RWPE2 (cell line): Measurements from ENCODE around the gene TENT5A.

Source experiments
- ATAC-seq: fragments of 200-7000 bp; cut with Tn5 transposase; 3 replicates; pipeline ENCODE4 v1.9.1; 2021; ENCODE audit warnings: low read depth
- DNase-seq: peaks from one replicate; pipeline ENCODE4 v3.0.0-alpha.2; 2020; ENCODE audit warnings: low spot score
- H3K27ac ChIP-seq: fragments of 450-650 bp; 2 replicates; pipeline ENCODE4 v1.5.1; 2017; ENCODE audit warnings: mild to moderate bottlenecking; ENCODE audit not compliant: poor library complexity, severe bottlenecking
- H3K27me3 ChIP-seq: fragments of 250-450 bp; sonication (Bioruptor Pico); 2 replicates; pipeline ENCODE4 v1.5.1; 2021; ENCODE audit warnings: mild to moderate bottlenecking, moderate library complexity; ENCODE audit not compliant: insufficient read depth, poor library complexity, severe bottlenecking
- H3K36me3 ChIP-seq: fragments of 250-450 bp; sonication (Bioruptor Pico); 2 replicates; pipeline ENCODE4 v1.5.1; 2020; ENCODE audit warnings: low read depth, mild to moderate bottlenecking, moderate library complexity
- H3K4me1 ChIP-seq: fragments of 250-450 bp; sonication (Bioruptor Pico); 2 replicates; pipeline ENCODE4 v1.5.1; 2021; ENCODE audit warnings: mild to moderate bottlenecking, moderate library complexity; ENCODE audit not compliant: insufficient read depth, poor library complexity, severe bottlenecking
- H3K4me3 ChIP-seq: fragments of 250-450 bp; sonication (Bioruptor Pico); 2 replicates; pipeline ENCODE4 v1.5.1; 2021; ENCODE audit warnings: mild to moderate bottlenecking, moderate library complexity; ENCODE audit not compliant: severe bottlenecking
- H3K9me3 ChIP-seq: fragments of 250-450 bp; sonication (Bioruptor Pico); 2 replicates; pipeline ENCODE4 v1.5.1; 2021; ENCODE audit warnings: mild to moderate bottlenecking, moderate library complexity; ENCODE audit not compliant: severe bottlenecking
- CTCF ChIP-seq: fragments of 450-650 bp; IDR thresholded peaks from one replicate; pipeline ENCODE4 v1.5.1; 2017; ENCODE audit warnings: mild to moderate bottlenecking, moderate library complexity; ENCODE audit not compliant: poor library complexity, severe bottlenecking

The TENT5A gene

GRCh38 chr6:81789291-81789690, 36.8 kb upstream of the TENT5A start:
- H3K27me3 ChIP-seq = no peaks in the 10 kb centered on the region
- TF ChIP-seq CTCF = no peak
- DNase-seq = no peak
- no peak overlapping the region for H3K27ac ChIP-seq
- no peaks in the 10 kb centered on the region for H3K9me3 ChIP-seq
- no peak for ATAC-seq
- no peaks in the 10 kb centered on the region for H3K36me3 ChIP-seq
- peaks cover 25% of the 10 kb centered on the region for H3K4me1 ChIP-seq
- no peak overlapping the region for H3K4me3 ChIP-seq

- Histone ChIP-seq H3K27ac (no peak overlapping the region), H3K4me1 (peaks cover 25% of the 10 kb centered on the region), H3K9me3 (no peaks in the 10 kb centered on the region), H3K4me3 (no peak overlapping the region), H3K27me3 (no peaks in the 10 kb centered on the region), H3K36me3 (no peaks in the 10 kb centered on the region)
- ATAC-seq (no peak), DNase-seq (no peak)
- TF ChIP-seq CTCF = no peak
Measured at GRCh38 chr6:81788748-81789147, 36.3 kb upstream of the TENT5A start.

- Histone ChIP-seq H3K27me3 (no peaks in the 10 kb centered on the region), H3K4me1 (peaks cover 25% of the 10 kb centered on the region), H3K9me3 (no peaks in the 10 kb centered on the region), H3K27ac (peak overlapping the region; percentile 21), H3K36me3 (no peaks in the 10 kb centered on the region), H3K4me3 (no peak overlapping the region)
- no peak for TF ChIP-seq CTCF
- no peak for DNase-seq
- peak; percentile 80 for ATAC-seq
Measured at GRCh38 chr6:81787313-81788068, 35.0 kb upstream of the TENT5A start.

GRCh38 chr6:81786150-81786549, 33.7 kb upstream of the TENT5A start:
- ATAC-seq (no peak), DNase-seq (no peak)
- Histone ChIP-seq H3K9me3 (no peaks in the 10 kb centered on the region), H3K27me3 (no peaks in the 10 kb centered on the region), H3K4me1 (peaks cover 25% of the 10 kb centered on the region), H3K27ac (no peak overlapping the region), H3K4me3 (no peak overlapping the region), H3K36me3 (no peaks in the 10 kb centered on the region)
- TF ChIP-seq CTCF = no peak

- no peaks in the 10 kb centered on the region for H3K36me3 ChIP-seq
- H3K4me1 ChIP-seq = peaks cover 25% of the 10 kb centered on the region
- no peak overlapping the region for H3K4me3 ChIP-seq
- no peak for DNase-seq
- no peak overlapping the region for H3K27ac ChIP-seq
- ATAC-seq = no peak
- no peaks in the 10 kb centered on the region for H3K9me3 ChIP-seq
- H3K27me3 ChIP-seq = no peaks in the 10 kb centered on the region
- no peak for TF ChIP-seq CTCF
Measured at GRCh38 chr6:81785377-81785776, 32.9 kb upstream of the TENT5A start.
